RWPE2 (cell line): Measurements from ENCODE around the gene TREM1.

ENCODE experiments used
- ATAC-seq: fragments of 200-7000 bp; cut with Tn5 transposase; 3 replicates; pipeline ENCODE4 v1.9.1; 2021; ENCODE audit warnings: low read depth
- DNase-seq: peaks from one replicate; pipeline ENCODE4 v3.0.0-alpha.2; 2020; ENCODE audit warnings: low spot score
- H3K27ac ChIP-seq: fragments of 450-650 bp; 2 replicates; pipeline ENCODE4 v1.5.1; 2017; ENCODE audit warnings: mild to moderate bottlenecking; ENCODE audit not compliant: poor library complexity, severe bottlenecking
- H3K27me3 ChIP-seq: fragments of 250-450 bp; sonication (Bioruptor Pico); 2 replicates; pipeline ENCODE4 v1.5.1; 2021; ENCODE audit warnings: mild to moderate bottlenecking, moderate library complexity; ENCODE audit not compliant: insufficient read depth, poor library complexity, severe bottlenecking
- H3K36me3 ChIP-seq: fragments of 250-450 bp; sonication (Bioruptor Pico); 2 replicates; pipeline ENCODE4 v1.5.1; 2020; ENCODE audit warnings: low read depth, mild to moderate bottlenecking, moderate library complexity
- H3K4me1 ChIP-seq: fragments of 250-450 bp; sonication (Bioruptor Pico); 2 replicates; pipeline ENCODE4 v1.5.1; 2021; ENCODE audit warnings: mild to moderate bottlenecking, moderate library complexity; ENCODE audit not compliant: insufficient read depth, poor library complexity, severe bottlenecking
- H3K4me3 ChIP-seq: fragments of 250-450 bp; sonication (Bioruptor Pico); 2 replicates; pipeline ENCODE4 v1.5.1; 2021; ENCODE audit warnings: mild to moderate bottlenecking, moderate library complexity; ENCODE audit not compliant: severe bottlenecking
- H3K9me3 ChIP-seq: fragments of 250-450 bp; sonication (Bioruptor Pico); 2 replicates; pipeline ENCODE4 v1.5.1; 2021; ENCODE audit warnings: mild to moderate bottlenecking, moderate library complexity; ENCODE audit not compliant: severe bottlenecking
- CTCF ChIP-seq: fragments of 450-650 bp; IDR thresholded peaks from one replicate; pipeline ENCODE4 v1.5.1; 2017; ENCODE audit warnings: mild to moderate bottlenecking, moderate library complexity; ENCODE audit not compliant: poor library complexity, severe bottlenecking

TREM1 gene

GRCh38 chr6:41272591-41273240 lies 13.8 kb downstream of the TREM1 start:
- Histone ChIP-seq H3K9me3 (no peaks in the 10 kb centered on the region), H3K4me3 (no peak overlapping the region), H3K27ac (no peak overlapping the region), H3K27me3 (no peaks in the 10 kb centered on the region), H3K4me1 (no peaks in the 10 kb centered on the region), H3K36me3 (no peaks in the 10 kb centered on the region)
- DNase-seq (no peak), ATAC-seq (no peak)
- TF ChIP-seq CTCF, result no peak

GRCh38 chr6:41271901-41272395 lies 14.5 kb downstream of the TREM1 start:
- no peaks in the 10 kb centered on the region for H3K9me3 ChIP-seq
- DNase-seq, result no peak
- H3K4me1 ChIP-seq, result no peaks in the 10 kb centered on the region
- H3K36me3 ChIP-seq, result no peaks in the 10 kb centered on the region
- TF ChIP-seq CTCF, result no peak
- H3K4me3 ChIP-seq, result no peak overlapping the region
- H3K27ac ChIP-seq, result no peak overlapping the region
- ATAC-seq, result no peak
- H3K27me3 ChIP-seq, result no peaks in the 10 kb centered on the region

GRCh38 chr6:41269716-41270115 lies 16.8 kb downstream of the TREM1 start:
- Histone ChIP-seq H3K9me3 (no peaks in the 10 kb centered on the region), H3K4me3 (no peak overlapping the region), H3K36me3 (no peaks in the 10 kb centered on the region), H3K27me3 (no peaks in the 10 kb centered on the region), H3K4me1 (no peaks in the 10 kb centered on the region), H3K27ac (no peak overlapping the region)
- ATAC-seq, result no peak
- TF ChIP-seq CTCF, result no peak
- DNase-seq, result no peak

GRCh38 chr6:41269166-41269565 lies 17.3 kb downstream of the TREM1 start:
- Histone ChIP-seq H3K4me1 (no peaks in the 10 kb centered on the region), H3K4me3 (no peak overlapping the region), H3K36me3 (no peaks in the 10 kb centered on the region), H3K9me3 (no peaks in the 10 kb centered on the region), H3K27me3 (no peaks in the 10 kb centered on the region), H3K27ac (no peak overlapping the region)
- DNase-seq (no peak), ATAC-seq (no peak)
- no peak for TF ChIP-seq CTCF

GRCh38 chr6:41268478-41268877 lies 18.0 kb downstream of the TREM1 start:
- no peak overlapping the region for H3K27ac ChIP-seq
- H3K9me3 ChIP-seq, result no peaks in the 10 kb centered on the region
- ATAC-seq, result no peak
- H3K4me1 ChIP-seq, result no peaks in the 10 kb centered on the region
- H3K4me3 ChIP-seq, result no peak overlapping the region
- H3K36me3 ChIP-seq, result no peaks in the 10 kb centered on the region
- H3K27me3 ChIP-seq, result no peaks in the 10 kb centered on the region
- no peak for TF ChIP-seq CTCF
- DNase-seq, result no peak
